SK-N-SH (cell line): ENCODE results near the gene TUBGCP2. TPM values are rescaled to one million over a fixed set of nuclear protein-coding genes. Genes with fewer than 3 reads are reported as not detected.

ENCODE experiments used
- CTCF ChIA-PET: fragments of 300-600, 350-600 bp; formaldehyde crosslinking; extraction: SDS; loops from one replicate; lab custom pipeline; 2021; lab: Yijun Ruan, JAX
- POLR2A ChIA-PET: fragments of 350-600 bp; sonication (Branson Sonifier 250); formaldehyde crosslinking; extraction: SDS; loops from one replicate; lab custom pipeline; 2020; ENCODE audit warnings: antibody characterized with exemption, inconsistent platforms; lab: Yijun Ruan, JAX
- DNase-seq: peaks from one replicate; pipeline ENCODE4 v3.0.0; 2012
- H2AFZ ChIP-seq: fragments of 200-600 bp; sonication (generic); 2 replicates; pipeline ENCODE4 v1.8.1; 2016; ENCODE audit warnings: antibody characterized with exemption, mild to moderate bottlenecking, low read depth
- H3F3A ChIP-seq: fragments of 200-600 bp; sonication (generic); replicated peaks from 2 replicates; pipeline ENCODE3; 2016; ENCODE audit warnings: antibody characterized with exemption, mild to moderate bottlenecking; ENCODE audit not compliant: insufficient read depth
- H3K27ac ChIP-seq, 2 experiments: fragments of 200-500 bp in 1 of 2; fragments of 200-600 bp in 1 of 2; sonication (Bioruptor generic) in 1 of 2; sonication (generic), shearing (Covaris generic) in 1 of 2; 2 replicates each; pipeline versions ENCODE4 v1.5.1 to v1.6.1; 2014 to 2016; ENCODE audit warnings: low read depth in 2 of 2, inconsistent platforms in 1 of 2, low read length in 1 of 2, mild to moderate bottlenecking in 1 of 2, mixed read lengths in 1 of 2
- H3K27me3 ChIP-seq: fragments of 200-600 bp; sonication (generic), shearing (Covaris generic); 2 replicates; pipeline ENCODE4 v1.6.1; 2016; ENCODE audit warnings: mixed run types; ENCODE audit not compliant: insufficient read depth
- H3K36me3 ChIP-seq, 2 experiments: fragments of 200-500 bp in 1 of 2; fragments of 200-600 bp in 1 of 2; sonication (Bioruptor generic) in 1 of 2; sonication (generic) in 1 of 2; replicated peaks in 1 of 2; 2 replicates each; pipeline versions ENCODE3 to v1.5.1; 2014 to 2016; ENCODE audit warnings: low read length in 1 of 2, mild to moderate bottlenecking in 1 of 2; ENCODE audit not compliant: insufficient read depth in 2 of 2, control insufficient read depth in 1 of 2
- H3K4me1 ChIP-seq, 2 experiments: fragments of 200-500 bp in 1 of 2; fragments of 200-600 bp in 1 of 2; sonication (Bioruptor generic) in 1 of 2; sonication (generic), shearing (Covaris generic) in 1 of 2; 2 replicates each; pipeline versions ENCODE4 v1.5.1 to v1.6.1; 2014 to 2016; ENCODE audit warnings: low read depth in 1 of 2, low read length in 1 of 2, mixed run types in 1 of 2; ENCODE audit not compliant: insufficient read depth in 2 of 2, control insufficient read depth in 1 of 2
- H3K4me2 ChIP-seq: fragments of 200-600 bp; sonication (generic), shearing (Covaris generic); 2 replicates; pipeline ENCODE4 v1.6.1; 2017; ENCODE audit warnings: mixed run types
- H3K4me3 ChIP-seq, 2 experiments: fragments of 200-500 bp in 1 of 2; fragments of 200-600 bp in 1 of 2; sonication (Bioruptor generic) in 1 of 2; sonication (generic), shearing (Covaris generic) in 1 of 2; 2 replicates each; pipeline versions ENCODE4 v1.5.1 to v1.8.1; 2014 to 2016; ENCODE audit warnings: low read depth in 2 of 2, inconsistent platforms in 1 of 2, low read length in 1 of 2, mild to moderate bottlenecking in 1 of 2, mixed read lengths in 1 of 2, moderate library complexity in 1 of 2
- H3K79me2 ChIP-seq: fragments of 200-600 bp; sonication (generic); 2 replicates; pipeline ENCODE4 v1.8.1; 2017; ENCODE audit warnings: mild to moderate bottlenecking; ENCODE audit not compliant: insufficient read depth
- H3K9ac ChIP-seq: fragments of 200-600 bp; sonication (generic); 2 replicates; pipeline ENCODE4 v1.6.1; 2017; ENCODE audit warnings: mixed run types
- H3K9me2 ChIP-seq: fragments of 200-600 bp; sonication (generic); 2 replicates; pipeline ENCODE4 v1.6.1; 2017; ENCODE audit warnings: mixed run types
- H3K9me3 ChIP-seq: fragments of 200-600 bp; sonication (generic); 2 replicates; pipeline ENCODE4 v1.6.1; 2017; ENCODE audit warnings: mixed run types, mild to moderate bottlenecking, moderate library complexity
- H4K20me1 ChIP-seq: fragments of 200-600 bp; sonication (generic); 2 replicates; pipeline ENCODE4 v1.6.1; 2017; ENCODE audit warnings: mild to moderate bottlenecking, mixed run types; ENCODE audit not compliant: insufficient read depth
- CHD2 ChIP-seq: fragments of 150-350 bp; IDR thresholded peaks from 2 replicates; pipeline ENCODE4 v1.6.1; 2018; ENCODE audit warnings: low read length; ENCODE audit not compliant: partially characterized antibody
- FOSL2 ChIP-seq: IDR thresholded peaks from 2 replicates; pipeline ENCODE4 v1.4.0; 2012; ENCODE audit warnings: low read depth, mild to moderate bottlenecking, moderate library complexity, borderline replicate concordance
- FOXJ3 ChIP-seq: sonication (generic); formaldehyde crosslinking; IDR thresholded peaks from 2 replicates; pipeline ENCODE4 v1.5.1; 2020; ENCODE audit warnings: mild to moderate bottlenecking, missing genetic modification reagents
- JUND ChIP-seq: IDR thresholded peaks from 2 replicates; pipeline ENCODE4 v1.4.0; 2012
- MEF2A ChIP-seq: IDR thresholded peaks from 2 replicates; pipeline ENCODE4 v1.4.0; 2012; ENCODE audit warnings: low read depth, borderline replicate concordance
- MXI1 ChIP-seq: IDR thresholded peaks from 2 replicates; pipeline ENCODE4 v1.6.1; 2012; ENCODE audit warnings: mild to moderate bottlenecking, low read depth, low read length, improper control_type of control experiment
- NFIC ChIP-seq: IDR thresholded peaks from 2 replicates; pipeline ENCODE4 v1.4.0; 2012; ENCODE audit warnings: borderline replicate concordance
- POLR2AphosphoS5 ChIP-seq: IDR thresholded peaks from 2 replicates; pipeline ENCODE4 v1.6.1; 2012; ENCODE audit warnings: low read depth, low read length
- RAD21 ChIP-seq: IDR thresholded peaks from 2 replicates; pipeline ENCODE4 v1.6.1; 2012; ENCODE audit warnings: mild to moderate bottlenecking, low read length
- RCOR1 ChIP-seq: fragments of 150-350 bp; IDR thresholded peaks from 2 replicates; pipeline ENCODE4 v1.6.1; 2017; ENCODE audit warnings: antibody characterized with exemption, low read length
- SMC3 ChIP-seq: IDR thresholded peaks from 2 replicates; pipeline ENCODE4 v1.6.1; 2012; ENCODE audit warnings: low read depth, low read length, improper control_type of control experiment
- TAF1 ChIP-seq: IDR thresholded peaks from 2 replicates; pipeline ENCODE4 v1.6.1; 2012; ENCODE audit warnings: low read depth, mild to moderate bottlenecking, low read length, moderate library complexity, borderline replicate concordance
- TEAD4 ChIP-seq: IDR thresholded peaks from 2 replicates; pipeline ENCODE4 v1.4.0; 2012; ENCODE audit warnings: mild to moderate bottlenecking, borderline replicate concordance; ENCODE audit not compliant: insufficient read depth
- WGBS: methylation state at CpG from one replicate; pipeline ENCODE4 v1.1.6; 2017; ENCODE audit warnings: low lambda C conversion rate; 5-methylcytosine and 5-hydroxymethylcytosine counted together
- polyA plus RNA-seq, 3 experiments: library from polyadenylated mRNA; depleted of rRNA; stranded (reverse); fragments of >200 nt; gene quantifications; 2 replicates each; pipeline ENCODE4 v1.2.3, GENCODE V29; 2012
- TF ChIP-seq, protein P1 (sequence below): IDR thresholded peaks from 2 replicates; pipeline ENCODE4 v1.4.0; 2012; ENCODE audit warnings: low read depth
- TF ChIP-seq, protein P2 (sequence below): fragments of 150-350 bp; IDR thresholded peaks from 2 replicates; pipeline ENCODE4 v1.6.1; 2016; ENCODE audit warnings: mild to moderate bottlenecking, low read depth, low read length
- TF ChIP-seq, protein P3 (sequence below): IDR thresholded peaks from 2 replicates; pipeline ENCODE4 v1.4.0; 2012; ENCODE audit warnings: low read depth, borderline replicate concordance
- TF ChIP-seq, protein P4 (sequence below): IDR thresholded peaks from 2 replicates; pipeline ENCODE4 v1.4.0; 2012; ENCODE audit warnings: low read depth, borderline replicate concordance
- TF ChIP-seq, protein P5 (sequence below): IDR thresholded peaks from 2 replicates; pipeline ENCODE4; 2012

TUBGCP2 gene
- polyA plus RNA-seq, 1 of the 3 experiments (the other 2 are of a cell fraction), result 49.1 TPM

DNA sequence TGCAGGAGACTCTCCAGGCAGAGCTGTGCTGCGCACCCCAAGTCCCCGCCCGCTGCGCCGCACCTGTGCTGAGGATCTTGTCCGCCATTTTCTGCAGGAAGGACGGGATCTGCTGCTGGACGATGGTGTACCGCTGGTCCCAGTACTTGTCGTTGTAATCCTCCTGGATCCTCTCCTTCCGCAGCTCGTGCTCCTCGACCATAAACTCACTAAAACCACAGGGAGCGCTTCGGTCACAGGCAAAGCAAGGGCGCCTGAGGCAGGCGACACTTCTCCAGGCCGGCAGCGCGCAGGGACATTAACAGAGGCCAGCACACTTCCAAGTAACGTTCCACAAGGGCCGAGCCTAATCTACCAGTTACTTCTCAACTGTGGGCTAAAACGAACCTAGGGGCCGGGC, 18.9 kb downstream of the TUBGCP2 start:
- TF ChIP-seq, protein P1, sequence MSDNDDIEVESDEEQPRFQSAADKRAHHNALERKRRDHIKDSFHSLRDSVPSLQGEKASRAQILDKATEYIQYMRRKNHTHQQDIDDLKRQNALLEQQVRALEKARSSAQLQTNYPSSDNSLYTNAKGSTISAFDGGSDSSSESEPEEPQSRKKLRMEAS, result no peak
- TF ChIP-seq CHD2 (no peak), TAF1 (no peak), POLR2AphosphoS5 (no peak), NFIC (no peak), JUND (no peak), RCOR1 (no peak), FOXJ3 (no peak)
- TF ChIP-seq, protein P2, sequence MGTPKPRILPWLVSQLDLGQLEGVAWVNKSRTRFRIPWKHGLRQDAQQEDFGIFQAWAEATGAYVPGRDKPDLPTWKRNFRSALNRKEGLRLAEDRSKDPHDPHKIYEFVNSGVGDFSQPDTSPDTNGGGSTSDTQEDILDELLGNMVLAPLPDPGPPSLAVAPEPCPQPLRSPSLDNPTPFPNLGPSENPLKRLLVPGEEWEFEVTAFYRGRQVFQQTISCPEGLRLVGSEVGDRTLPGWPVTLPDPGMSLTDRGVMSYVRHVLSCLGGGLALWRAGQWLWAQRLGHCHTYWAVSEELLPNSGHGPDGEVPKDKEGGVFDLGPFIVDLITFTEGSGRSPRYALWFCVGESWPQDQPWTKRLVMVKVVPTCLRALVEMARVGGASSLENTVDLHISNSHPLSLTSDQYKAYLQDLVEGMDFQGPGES, result no peak
- TF ChIP-seq, protein P3, sequence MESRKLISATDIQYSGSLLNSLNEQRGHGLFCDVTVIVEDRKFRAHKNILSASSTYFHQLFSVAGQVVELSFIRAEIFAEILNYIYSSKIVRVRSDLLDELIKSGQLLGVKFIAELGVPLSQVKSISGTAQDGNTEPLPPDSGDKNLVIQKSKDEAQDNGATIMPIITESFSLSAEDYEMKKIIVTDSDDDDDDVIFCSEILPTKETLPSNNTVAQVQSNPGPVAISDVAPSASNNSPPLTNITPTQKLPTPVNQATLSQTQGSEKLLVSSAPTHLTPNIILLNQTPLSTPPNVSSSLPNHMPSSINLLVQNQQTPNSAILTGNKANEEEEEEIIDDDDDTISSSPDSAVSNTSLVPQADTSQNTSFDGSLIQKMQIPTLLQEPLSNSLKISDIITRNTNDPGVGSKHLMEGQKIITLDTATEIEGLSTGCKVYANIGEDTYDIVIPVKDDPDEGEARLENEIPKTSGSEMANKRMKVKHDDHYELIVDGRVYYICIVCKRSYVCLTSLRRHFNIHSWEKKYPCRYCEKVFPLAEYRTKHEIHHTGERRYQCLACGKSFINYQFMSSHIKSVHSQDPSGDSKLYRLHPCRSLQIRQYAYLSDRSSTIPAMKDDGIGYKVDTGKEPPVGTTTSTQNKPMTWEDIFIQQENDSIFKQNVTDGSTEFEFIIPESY, result no peak
- TF ChIP-seq, protein P4, sequence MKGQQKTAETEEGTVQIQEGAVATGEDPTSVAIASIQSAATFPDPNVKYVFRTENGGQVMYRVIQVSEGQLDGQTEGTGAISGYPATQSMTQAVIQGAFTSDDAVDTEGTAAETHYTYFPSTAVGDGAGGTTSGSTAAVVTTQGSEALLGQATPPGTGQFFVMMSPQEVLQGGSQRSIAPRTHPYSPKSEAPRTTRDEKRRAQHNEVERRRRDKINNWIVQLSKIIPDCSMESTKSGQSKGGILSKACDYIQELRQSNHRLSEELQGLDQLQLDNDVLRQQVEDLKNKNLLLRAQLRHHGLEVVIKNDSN, result no peak
- ChIA-PET POLR2A (no interaction called here), CTCF (no interaction called here)

DNA sequence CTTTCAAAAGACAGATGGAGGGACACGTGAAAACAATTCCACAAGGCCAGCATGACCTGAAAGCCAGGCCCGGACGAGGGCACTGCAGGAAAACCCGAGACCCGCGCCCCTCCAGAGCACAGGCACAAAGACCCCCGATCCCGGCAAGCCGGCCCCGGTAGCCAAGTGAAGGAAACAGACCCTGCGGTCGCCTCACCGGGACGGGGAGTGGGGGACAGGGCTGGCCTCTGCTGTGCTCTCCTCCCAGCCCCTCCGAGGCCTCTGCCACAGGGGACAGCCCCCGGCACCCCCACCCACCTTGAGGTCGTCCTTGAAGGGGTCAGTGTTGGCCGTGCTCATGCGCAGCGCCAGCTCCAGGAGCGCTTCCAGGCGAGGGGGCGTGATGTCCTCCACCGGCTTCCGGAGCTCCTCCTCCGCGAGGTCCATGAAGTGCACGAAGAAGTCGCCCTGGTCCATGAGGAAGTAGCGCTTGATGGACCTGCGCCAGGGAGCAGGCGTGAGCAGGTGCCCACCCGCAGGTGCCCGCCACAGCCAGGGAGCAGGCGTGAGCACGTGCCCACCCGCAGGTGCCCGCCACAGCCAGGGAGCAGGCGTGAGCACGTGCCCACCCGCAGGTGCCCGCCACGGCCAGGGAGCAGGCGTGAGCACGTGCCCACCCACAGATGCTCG, 20.7 kb downstream of the TUBGCP2 start:
- H3K9ac ChIP-seq, result no peak overlapping the region
- ChIA-PET POLR2A (no interaction called here), CTCF (no interaction called here)
- H3K4me3 ChIP-seq, result no peak overlapping the region
- no peak overlapping the region for H2AFZ ChIP-seq
- H3K4me1 ChIP-seq, result peaks cover 0 to 5% of the 10 kb centered on the region in 2 experiments; a peak in 2 of 4 replicates
- DNase-seq, result no peak
- H3K27me3 ChIP-seq, result no peaks in the 10 kb centered on the region
- H3K79me2 ChIP-seq, result no peaks in the 10 kb centered on the region
- no peak overlapping the region for H3K27ac ChIP-seq
- H3F3A ChIP-seq, result no peaks in the 10 kb centered on the region
- H3K9me3 ChIP-seq, result no peaks in the 10 kb centered on the region
- no peak overlapping the region for H3K4me2 ChIP-seq
- peaks cover 20 to 77% of the 10 kb centered on the region in 2 experiments for H3K36me3 ChIP-seq
- H3K9me2 ChIP-seq, result no peaks in the 10 kb centered on the region
- no peaks in the 10 kb centered on the region for H4K20me1 ChIP-seq
- 92% methylated on average over 32 of the region's 46 CpGs for WGBS
- TF ChIP-seq, protein P3, result no peak
- TF ChIP-seq SMC3 (no peak), TEAD4 (no peak), RAD21 (no peak), MEF2A (no peak), FOXJ3 (no peak), POLR2AphosphoS5 (no peak), FOSL2 (no peak), TAF1 (no peak), MXI1 (no peak)
- TF ChIP-seq, protein P1, result no peak
- TF ChIP-seq, protein P5, sequence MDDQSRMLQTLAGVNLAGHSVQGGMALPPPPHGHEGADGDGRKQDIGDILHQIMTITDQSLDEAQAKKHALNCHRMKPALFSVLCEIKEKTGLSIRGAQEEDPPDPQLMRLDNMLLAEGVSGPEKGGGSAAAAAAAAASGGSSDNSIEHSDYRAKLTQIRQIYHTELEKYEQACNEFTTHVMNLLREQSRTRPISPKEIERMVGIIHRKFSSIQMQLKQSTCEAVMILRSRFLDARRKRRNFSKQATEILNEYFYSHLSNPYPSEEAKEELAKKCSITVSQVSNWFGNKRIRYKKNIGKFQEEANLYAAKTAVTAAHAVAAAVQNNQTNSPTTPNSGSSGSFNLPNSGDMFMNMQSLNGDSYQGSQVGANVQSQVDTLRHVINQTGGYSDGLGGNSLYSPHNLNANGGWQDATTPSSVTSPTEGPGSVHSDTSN, result no peak

More for the DNA sequence above, 18.9 kb downstream of the TUBGCP2 start:
- H3K9me3 ChIP-seq, result no peaks in the 10 kb centered on the region
- peaks cover 0 to 14% of the 10 kb centered on the region in 2 experiments; a peak in 2 of 4 replicates for H3K4me1 ChIP-seq
- H3K9me2 ChIP-seq, result no peaks in the 10 kb centered on the region
- H3F3A ChIP-seq, result peaks cover 8% of the 10 kb centered on the region
- no peak overlapping the region for H2AFZ ChIP-seq
- H3K9ac ChIP-seq, result no peak overlapping the region
- H3K79me2 ChIP-seq, result no peaks in the 10 kb centered on the region
- no peaks in the 10 kb centered on the region for H4K20me1 ChIP-seq
- H3K36me3 ChIP-seq, result peaks cover 16 to 76% of the 10 kb centered on the region in 2 experiments
- WGBS, result 98% methylated on average over 18 of the region's 24 CpGs
- DNase-seq, result no peak
- no peak overlapping the region for H3K27ac ChIP-seq
- H3K4me2 ChIP-seq, result no peak overlapping the region
- H3K4me3 ChIP-seq, result no peak overlapping the region
- no peaks in the 10 kb centered on the region for H3K27me3 ChIP-seq
